B cell (primary cell): ENCODE data around the gene EPB41.

Source experiments
- EZH2 ChIP-seq: IDR thresholded peaks from 2 replicates; pipeline ENCODE4 v1.6.1; 2012; ENCODE audit warnings: borderline replicate concordance, low read depth, mild to moderate bottlenecking, moderate library complexity, low read length; ENCODE audit not compliant: insufficient read depth, poor library complexity, severe bottlenecking
- TF ChIP-seq, protein P1 (sequence below): fragments of 200-600 bp; IDR thresholded peaks from one replicate; pipeline ENCODE4 v1.8.0; 2022; ENCODE audit warnings: antibody characterized with exemption, mild to moderate bottlenecking

DNA sequence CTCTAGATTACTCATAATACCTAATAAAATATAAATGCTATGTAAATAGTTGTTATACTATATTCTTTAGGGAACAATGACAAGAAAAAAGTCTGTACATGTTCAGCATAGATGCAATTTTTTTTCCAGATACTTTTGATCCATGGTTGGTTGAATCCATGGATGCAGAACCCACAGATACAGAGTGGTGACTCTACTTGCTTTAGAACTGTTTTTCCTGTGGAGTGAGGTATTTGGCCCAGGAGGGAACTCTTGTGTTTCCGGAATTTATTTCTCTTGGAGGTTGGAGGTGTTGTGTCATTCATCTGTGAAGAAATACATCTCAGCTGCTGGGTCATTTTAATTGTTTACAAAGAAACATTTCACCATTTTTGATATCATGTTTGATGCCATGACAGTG is 180.6 kb downstream of the EPB41 start:
- TF ChIP-seq, protein P1, sequence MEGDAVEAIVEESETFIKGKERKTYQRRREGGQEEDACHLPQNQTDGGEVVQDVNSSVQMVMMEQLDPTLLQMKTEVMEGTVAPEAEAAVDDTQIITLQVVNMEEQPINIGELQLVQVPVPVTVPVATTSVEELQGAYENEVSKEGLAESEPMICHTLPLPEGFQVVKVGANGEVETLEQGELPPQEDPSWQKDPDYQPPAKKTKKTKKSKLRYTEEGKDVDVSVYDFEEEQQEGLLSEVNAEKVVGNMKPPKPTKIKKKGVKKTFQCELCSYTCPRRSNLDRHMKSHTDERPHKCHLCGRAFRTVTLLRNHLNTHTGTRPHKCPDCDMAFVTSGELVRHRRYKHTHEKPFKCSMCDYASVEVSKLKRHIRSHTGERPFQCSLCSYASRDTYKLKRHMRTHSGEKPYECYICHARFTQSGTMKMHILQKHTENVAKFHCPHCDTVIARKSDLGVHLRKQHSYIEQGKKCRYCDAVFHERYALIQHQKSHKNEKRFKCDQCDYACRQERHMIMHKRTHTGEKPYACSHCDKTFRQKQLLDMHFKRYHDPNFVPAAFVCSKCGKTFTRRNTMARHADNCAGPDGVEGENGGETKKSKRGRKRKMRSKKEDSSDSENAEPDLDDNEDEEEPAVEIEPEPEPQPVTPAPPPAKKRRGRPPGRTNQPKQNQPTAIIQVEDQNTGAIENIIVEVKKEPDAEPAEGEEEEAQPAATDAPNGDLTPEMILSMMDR: no peak
- TF ChIP-seq EZH2: no peak
